Smooth muscle cell (in vitro differentiated cells): ENCODE data around the gene HOXA6. TPM values are rescaled to one million over a fixed set of nuclear protein-coding genes. Genes with fewer than 3 reads are reported as not detected.

ENCODE experiments used
- DNase-seq: peaks from one replicate; lab custom pipeline; 2025; ENCODE audit not compliant: unreplicated experiment; lab: John Stamatoyannopoulos, UW
- H2AFZ ChIP-seq: fragments of 200-600 bp; sonication (generic); 2 replicates; pipeline ENCODE4 v1.6.0; 2016; ENCODE audit warnings: antibody characterized with exemption, low read depth, mild to moderate bottlenecking
- H3F3A ChIP-seq: fragments of 200-600 bp; sonication (generic); 2 replicates; pipeline ENCODE4 v1.6.0; 2017; ENCODE audit warnings: antibody characterized with exemption, low read depth
- H3K27ac ChIP-seq: fragments of 200-600 bp; sonication (generic); 2 replicates; pipeline ENCODE4 v1.5.1; 2016; ENCODE audit warnings: low read depth, mild to moderate bottlenecking
- H3K27me3 ChIP-seq: fragments of 200-600 bp; sonication (generic); 2 replicates; pipeline ENCODE4 v1.6.1; 2016; ENCODE audit warnings: low read depth, mild to moderate bottlenecking
- H3K36me3 ChIP-seq: fragments of 200-600 bp; sonication (generic); 2 replicates; pipeline ENCODE4 v1.5.1; 2016; ENCODE audit warnings: low read depth
- H3K4me1 ChIP-seq: fragments of 200-600 bp; sonication (generic); 2 replicates; pipeline ENCODE4 v1.5.1; 2016; ENCODE audit warnings: low read depth
- H3K4me2 ChIP-seq: fragments of 200-600 bp; sonication (generic); 2 replicates; pipeline ENCODE4 v1.6.0; 2016; ENCODE audit warnings: mild to moderate bottlenecking
- H3K4me3 ChIP-seq: fragments of 200-600 bp; sonication (generic); 2 replicates; pipeline ENCODE4 v1.5.1; 2016; ENCODE audit warnings: mild to moderate bottlenecking
- H3K79me2 ChIP-seq: fragments of 200-600 bp; sonication (generic); 2 replicates; pipeline ENCODE4 v1.6.0; 2016; ENCODE audit warnings: low read depth, mild to moderate bottlenecking
- H3K9ac ChIP-seq: fragments of 200-600 bp; sonication (generic); 2 replicates; pipeline ENCODE4 v1.6.0; 2016; ENCODE audit warnings: low read depth
- H3K9me3 ChIP-seq: fragments of 200-600 bp; sonication (generic); replicated peaks from 2 replicates; pipeline ENCODE4 v1.5.1; 2016; ENCODE audit warnings: low read depth
- H4K20me1 ChIP-seq: fragments of 200-600 bp; sonication (generic); 2 replicates; pipeline ENCODE4 v1.6.0; 2016; ENCODE audit warnings: low read depth
- CTCF ChIP-seq: fragments of 200-600 bp; sonication (generic); IDR thresholded peaks from 2 replicates; pipeline ENCODE4 v1.5.1; 2017; ENCODE audit warnings: borderline replicate concordance, mild to moderate bottlenecking, antibody characterized with exemption; ENCODE audit not compliant: insufficient read depth, poor library complexity, severe bottlenecking
- WGBS: methylation state at CpG from one replicate; pipeline ENCODE4 v1.1.7; 2016; ENCODE audit warnings: low lambda C conversion rate; 5-methylcytosine and 5-hydroxymethylcytosine counted together
- polyA plus RNA-seq: library from polyadenylated mRNA; unstranded; fragments of >200 nt; fragmentation: Nextera tagmentation; extraction: Ambion mirVana; gene quantifications from 2 replicates; pipeline ENCODE4 v1.2.1, GENCODE V29; 2016
- total RNA-seq: library from RNA; depleted of rRNA; stranded (reverse); fragments of >200 nt; gene quantifications from 2 replicates; pipeline ENCODE4 v1.2.3, GENCODE V29; 2014

Gene HOXA6
- total and polyA plus RNA-seq, 2 experiments from 2014 or later, result 0.56 to 0.58 TPM

GRCh38 chr7:27156508-27156898, 8.9 kb upstream of the HOXA6 start, which contains the start of gene HOXA7:
TSS of gene HOXA7 (minus strand) at chr7:27156675. CDS start at chr7:27156545, 130 bp downstream.
- Histone ChIP-seq H3F3A (no peaks in the 10 kb centered on the region), H3K79me2 (no peaks in the 10 kb centered on the region), H2AFZ (peak within 1 kb of the TSS; percentile 72), H3K27ac (no peak within 1 kb of the TSS), H3K4me3 (peak within 1 kb of the TSS; percentile 51), H3K4me1 (peaks cover 3% of the 10 kb centered on the region), H4K20me1 (no peaks in the 10 kb centered on the region), H3K9ac (no peak within 1 kb of the TSS), H3K9me3 (no peaks in the 10 kb centered on the region), H3K27me3 (peaks cover 91% of the 10 kb centered on the region), H3K4me2 (peak within 1 kb of the TSS; percentile 91), H3K36me3 (no peaks in the 10 kb centered on the region)
- WGBS, result 11% methylated on average over 33 of the region's 33 CpGs
- TF ChIP-seq CTCF, result no peak
- no peak for DNase-seq

- no peak overlapping the region for H3K9ac ChIP-seq
- H4K20me1 ChIP-seq, result no peaks in the 10 kb centered on the region
- peak overlapping the region; percentile 91 for H3K4me2 ChIP-seq
- H3K4me3 ChIP-seq, result peak overlapping the region; percentile 51
- H3K9me3 ChIP-seq, result no peaks in the 10 kb centered on the region
- H3F3A ChIP-seq, result no peaks in the 10 kb centered on the region
- peaks cover 96% of the 10 kb centered on the region for H3K27me3 ChIP-seq
- 11% methylated on average over 61 of the region's 63 CpGs for WGBS
- DNase-seq, result no peak
- no peaks in the 10 kb centered on the region for H3K36me3 ChIP-seq
- H3K27ac ChIP-seq, result no peak overlapping the region
- TF ChIP-seq CTCF, result no peak
- no peaks in the 10 kb centered on the region for H3K79me2 ChIP-seq
- peak overlapping the region; percentile 72 for H2AFZ ChIP-seq
- peaks cover 3% of the 10 kb centered on the region for H3K4me1 ChIP-seq
Observed at GRCh38 chr7:27155816-27156507, 8.4 kb upstream of the HOXA6 start.

GRCh38 chr7:27154901-27155815, 7.6 kb upstream of the HOXA6 start:
- no peak overlapping the region for H3K27ac ChIP-seq
- peak overlapping the region; percentile 51 for H3K4me3 ChIP-seq
- 17% methylated on average over 48 of the region's 48 CpGs for WGBS
- H3K9me3 ChIP-seq, result no peaks in the 10 kb centered on the region
- no peaks in the 10 kb centered on the region for H3K4me1 ChIP-seq
- H3K4me2 ChIP-seq, result peak overlapping the region; percentile 91
- no peaks in the 10 kb centered on the region for H4K20me1 ChIP-seq
- H2AFZ ChIP-seq, result peak overlapping the region; percentile 72
- no peaks in the 10 kb centered on the region for H3K36me3 ChIP-seq
- DNase-seq, result no peak
- no peaks in the 10 kb centered on the region for H3F3A ChIP-seq
- TF ChIP-seq CTCF, result no peak
- H3K9ac ChIP-seq, result no peak overlapping the region
- peaks cover 99% of the 10 kb centered on the region for H3K27me3 ChIP-seq
- H3K79me2 ChIP-seq, result no peaks in the 10 kb centered on the region
